Measurements from ENCODE around the gene VSTM2B.

Gene VSTM2B

GRCh38 chr19:29497241-29497640 is 28.6 kb upstream of the VSTM2B start:
- no peak for DNase-seq
- no peak for ATAC-seq

- DNase-seq = no peak
- ATAC-seq = no peak
Observed at GRCh38 chr19:29497686-29498436, 27.9 kb upstream of the VSTM2B start.

GRCh38 chr19:29499261-29499920 is 26.4 kb upstream of the VSTM2B start:
- ATAC-seq = no peak

GRCh38 chr19:29499921-29500590 is 25.7 kb upstream of the VSTM2B start:
- DNase-seq (no peak), ATAC-seq (no peak)

More at GRCh38 chr19:29499261-29499920, 26.4 kb upstream of the VSTM2B start:
- no peak for DNase-seq

GRCh38 chr19:29501816-29502580 is 23.8 kb upstream of the VSTM2B start:
- DNase-seq = no peak
- ATAC-seq = no peak

GRCh38 chr19:29502581-29502850 is 23.3 kb upstream of the VSTM2B start:
- no peak for DNase-seq
- ATAC-seq = no peak

- ATAC-seq = no peak
- DNase-seq = no peak
Observed at GRCh38 chr19:29503140-29503758, 22.5 kb upstream of the VSTM2B start.

- ATAC-seq (no peak), DNase-seq (no peak)
Observed at GRCh38 chr19:29503785-29504184, 22.0 kb upstream of the VSTM2B start.

- ATAC-seq (no peak), DNase-seq (no peak)
Observed at GRCh38 chr19:29504454-29504853, 21.3 kb upstream of the VSTM2B start.

GRCh38 chr19:29505097-29505824 is 20.5 kb upstream of the VSTM2B start:
- ATAC-seq = no peak
- no peak for DNase-seq

GRCh38 chr19:29506619-29506911 is 19.2 kb upstream of the VSTM2B start:
- ATAC-seq (no peak), DNase-seq (no peak)

- DNase-seq (no peak), ATAC-seq (no peak)
Observed at GRCh38 chr19:29507081-29507860, 18.5 kb upstream of the VSTM2B start.

- no peak for ATAC-seq
- no peak for DNase-seq
Observed at GRCh38 chr19:29508181-29508580, 17.6 kb upstream of the VSTM2B start.

GRCh38 chr19:29509456-29509855 is 16.3 kb upstream of the VSTM2B start:
- DNase-seq (no peak), ATAC-seq (no peak)

- ATAC-seq (no peak), DNase-seq (no peak)
Observed at GRCh38 chr19:29510701-29511265, 15.0 kb upstream of the VSTM2B start.

- no peak for ATAC-seq
- no peak for DNase-seq
Observed at GRCh38 chr19:29511768-29512167, 14.0 kb upstream of the VSTM2B start.

GRCh38 chr19:29512748-29513147 is 13.0 kb upstream of the VSTM2B start:
- no peak for ATAC-seq
- no peak for DNase-seq

GRCh38 chr19:29514525-29515232 is 11.1 kb upstream of the VSTM2B start:
- DNase-seq = no peak

GRCh38 chr19:29515233-29515619 is 10.6 kb upstream of the VSTM2B start:
- ATAC-seq (peak; percentile 15), DNase-seq (no peak)

More at GRCh38 chr19:29514525-29515232, 11.1 kb upstream of the VSTM2B start:
- peak; percentile 8 for ATAC-seq
